ENCODE measurements around the gene IRX2.

The IRX2 gene

GRCh38 chr5:2751592-2752021 lies at the start of gene IRX2:
TSS of gene IRX2 (minus strand) at chr5:2751677. CDS start at chr5:2751413, 264 bp downstream.
- no peak for DNase-seq (ENCODE audit: low read depth in 2 of 3, low spot score in 2 of 3)

GRCh38 chr5:2800035-2800434 lies 48.6 kb upstream of the IRX2 start:
- no peak for DNase-seq (ENCODE audit: low read depth in 2 of 3, low spot score in 2 of 3)

GRCh38 chr5:2797981-2798380 lies 46.5 kb upstream of the IRX2 start:
- DNase-seq (ENCODE audit: low read depth in 2 of 3, low spot score in 2 of 3) = no peak

DNA sequence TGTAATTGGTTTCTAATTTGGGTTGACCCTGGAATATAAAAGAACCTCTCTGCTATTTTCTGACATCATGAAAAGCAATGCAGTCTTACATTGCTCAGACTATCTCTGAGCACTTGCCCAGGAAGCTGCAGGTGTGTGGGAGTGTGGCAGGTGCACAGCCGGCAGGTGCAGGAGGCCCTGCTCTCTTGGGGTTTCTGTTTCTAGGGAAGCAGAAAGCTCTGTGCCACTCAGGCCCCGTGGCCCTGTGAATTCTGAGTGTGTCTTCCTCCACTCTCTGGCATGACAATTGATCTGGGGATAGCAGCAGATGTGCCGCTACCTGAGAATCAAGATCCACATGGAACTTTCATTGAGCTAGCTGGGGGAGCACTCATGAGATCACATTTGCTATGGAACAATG lies 45.7 kb upstream of the IRX2 start:
- DNase-seq (ENCODE audit: low read depth in 2 of 3, low spot score in 2 of 3) = no peak

DNA sequence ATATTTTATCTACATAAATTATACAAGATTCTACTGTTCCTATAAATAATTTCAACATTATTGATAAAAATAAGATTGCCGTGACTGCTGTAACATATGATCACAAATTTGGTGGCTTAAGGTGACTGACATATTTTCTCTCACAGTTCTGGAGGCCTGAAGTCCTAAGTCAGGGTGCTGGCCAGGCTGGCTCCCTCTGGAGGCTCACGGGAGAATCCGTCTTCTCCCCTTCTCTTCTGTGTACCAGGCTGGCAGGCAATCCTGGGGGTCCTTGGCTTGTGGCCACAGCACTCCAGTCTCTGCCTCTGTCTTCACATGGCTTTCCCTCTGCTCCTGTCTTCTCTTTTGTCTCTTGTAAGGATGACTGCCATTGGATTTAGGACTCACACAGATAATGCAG lies 31.7 kb upstream of the IRX2 start:
- DNase-seq (ENCODE audit: low read depth in 2 of 3, low spot score in 2 of 3) = no peak

GRCh38 chr5:2782658-2783057 lies 31.2 kb upstream of the IRX2 start:
- no peak for DNase-seq (ENCODE audit: low read depth in 2 of 3, low spot score in 2 of 3)

GRCh38 chr5:2780421-2781171 lies 29.1 kb upstream of the IRX2 start:
- DNase-seq (ENCODE audit: low read depth in 2 of 3, low spot score in 2 of 3) = no peak

GRCh38 chr5:2779459-2779858 lies 28.0 kb upstream of the IRX2 start:
- no peak for DNase-seq (ENCODE audit: low read depth in 2 of 3, low spot score in 2 of 3)

GRCh38 chr5:2776337-2777302 lies 25.1 kb upstream of the IRX2 start:
- DNase-seq (ENCODE audit: low read depth in 2 of 3, low spot score in 2 of 3) = no peak

- no peak for DNase-seq (ENCODE audit: low read depth in 2 of 3, low spot score in 2 of 3)
Measured at GRCh38 chr5:2773327-2773726, 21.9 kb upstream of the IRX2 start.

DNA sequence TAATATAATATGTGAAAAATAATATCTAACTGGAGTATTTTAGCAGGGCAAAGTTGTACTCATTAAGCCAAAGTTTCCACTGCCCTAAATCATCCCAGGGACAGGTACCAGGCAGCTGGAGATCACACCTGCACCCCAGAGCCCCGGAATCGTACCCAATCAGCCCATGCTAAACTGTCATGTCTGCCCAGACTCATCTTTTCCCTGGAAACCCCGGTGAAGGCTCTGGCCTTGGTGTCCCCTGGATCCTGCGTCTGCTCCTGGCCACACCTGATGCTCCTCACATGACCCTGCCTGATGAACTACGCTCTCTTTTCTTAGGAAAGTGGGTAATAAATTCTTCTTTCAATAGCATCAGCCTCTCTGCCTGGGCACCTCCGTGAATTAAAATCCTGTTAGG lies 15.6 kb upstream of the IRX2 start:
- DNase-seq (ENCODE audit: low read depth in 2 of 3, low spot score in 2 of 3) = no peak

DNA sequence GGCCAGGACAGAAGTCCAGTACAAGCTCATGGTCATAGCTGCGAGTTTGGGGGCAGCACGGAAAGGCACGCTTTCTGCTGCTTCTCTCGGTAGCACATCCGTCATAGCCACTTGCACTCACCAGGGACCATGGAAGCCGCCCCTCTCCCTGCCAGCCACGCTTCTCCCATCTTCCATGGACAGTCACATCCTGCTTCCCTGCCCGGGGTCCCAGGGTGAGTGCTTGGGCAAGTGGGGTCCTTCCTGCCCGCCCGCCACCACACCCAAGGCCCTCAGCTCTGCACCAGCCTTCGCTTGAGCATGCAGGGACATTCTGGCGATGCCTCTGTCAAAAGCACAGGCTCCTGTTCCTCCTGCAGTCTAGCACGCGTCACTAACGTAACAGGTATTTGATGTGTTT lies 13.1 kb upstream of the IRX2 start:
- DNase-seq (ENCODE audit: low read depth in 2 of 3, low spot score in 2 of 3) = no peak

- DNase-seq (ENCODE audit: low read depth in 2 of 3, low spot score in 2 of 3) = no peak
Measured at GRCh38 chr5:2763533-2763794, 12.0 kb upstream of the IRX2 start.

DNA sequence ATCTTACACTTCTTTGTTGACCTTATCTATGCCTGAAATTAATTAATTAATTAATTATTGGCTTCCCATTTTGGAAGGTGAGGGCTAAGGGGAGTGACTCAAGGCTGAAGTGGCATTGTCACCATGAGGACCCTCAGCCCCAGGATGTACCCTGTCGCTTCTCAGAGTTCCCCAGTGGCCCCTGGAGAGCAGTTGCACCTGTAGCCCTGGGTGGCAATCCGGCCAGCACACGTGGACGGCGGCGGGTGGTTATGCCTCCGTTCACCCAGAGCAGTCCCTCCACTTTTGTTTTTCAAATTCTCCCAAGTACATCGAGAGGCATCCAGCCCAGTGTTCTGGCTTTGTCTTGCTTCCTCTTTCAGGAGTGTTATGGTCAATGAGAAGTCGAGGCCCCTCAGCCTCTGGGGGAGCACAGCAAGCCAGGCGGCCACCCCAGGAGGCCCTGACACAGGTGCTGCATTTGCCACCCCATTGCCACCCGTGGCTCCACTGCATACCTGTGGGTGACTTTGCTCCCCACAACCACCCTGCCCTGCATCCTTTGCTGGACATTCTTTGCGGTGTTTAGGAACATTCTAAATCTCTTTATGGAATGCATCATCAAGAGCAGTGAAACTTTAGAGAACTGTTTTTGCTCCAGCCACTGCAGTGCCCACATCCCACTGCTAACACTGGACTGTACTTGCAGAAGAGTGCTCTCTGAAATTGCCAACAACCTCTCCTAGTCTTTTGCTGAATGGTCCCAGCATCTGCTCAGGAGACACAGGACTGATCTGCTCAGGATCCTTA lies 11.5 kb upstream of the IRX2 start:
- DNase-seq (ENCODE audit: low read depth in 2 of 3, low spot score in 2 of 3) = no peak

GRCh38 chr5:2761921-2762488 lies 10.5 kb upstream of the IRX2 start:
- no peak for DNase-seq (ENCODE audit: low read depth in 2 of 3, low spot score in 2 of 3)

GRCh38 chr5:2759696-2760461 lies 8.4 kb upstream of the IRX2 start:
- no peak for DNase-seq (ENCODE audit: low read depth in 2 of 3, low spot score in 2 of 3)

GRCh38 chr5:2759091-2759490 lies 7.6 kb upstream of the IRX2 start:
- no peak for DNase-seq (ENCODE audit: low read depth in 2 of 3, low spot score in 2 of 3)

DNA sequence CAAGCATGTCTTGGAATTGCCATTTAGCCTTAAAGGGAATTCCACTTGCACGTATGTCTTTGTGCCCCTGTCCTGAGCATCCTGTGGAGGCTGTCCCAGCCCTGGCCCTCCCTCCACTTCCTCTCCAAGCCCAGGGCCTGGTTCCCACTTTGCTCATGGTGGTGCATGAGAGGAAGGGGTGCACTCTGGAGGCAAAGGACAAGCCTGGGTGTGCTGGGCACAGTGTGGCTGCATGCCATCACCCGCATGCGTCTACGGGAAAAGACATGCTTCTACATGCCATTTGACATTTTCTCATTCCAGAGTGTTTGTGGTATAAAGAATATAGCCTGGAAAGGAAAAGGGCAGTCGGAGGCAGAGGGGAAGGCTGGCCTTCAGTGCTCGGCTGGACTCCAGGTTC lies 7.2 kb upstream of the IRX2 start:
- DNase-seq (ENCODE audit: low read depth in 2 of 3, low spot score in 2 of 3) = no peak

GRCh38 chr5:2757563-2758351 lies 6.3 kb upstream of the IRX2 start:
- DNase-seq (ENCODE audit: low read depth in 2 of 3, low spot score in 2 of 3) = no peak
